GM19455 (cell line): ENCODE measurements around the gene REXO1.
"Not testable (repeated sequence)": the region's sequence is repeated elsewhere in the genome, so short reads cannot be mapped to it uniquely, and the experiment has no call there.

ENCODE experiments used
- ATAC-seq: cut with Tn5 transposase; IDR thresholded peaks from one replicate; pipeline ENCODE4 v1.9.1; 2021; ENCODE audit not compliant: unreplicated experiment

REXO1 gene

GRCh38 chr19:1813192-1814182 lies 34.8 kb downstream of the REXO1 start:
- no peak for ATAC-seq

GRCh38 chr19:1812426-1813191 lies 35.7 kb downstream of the REXO1 start:
- peak; percentile 71 for ATAC-seq

GRCh38 chr19:1811942-1812425 lies 36.3 kb downstream of the REXO1 start, which contains the start of gene ATP8B3:
ATP8B3 (minus strand) TSS chr19:1812276; CDS start chr19:1811736, 540 bp downstream.
- peak; percentile 21 for ATAC-seq

GRCh38 chr19:1811472-1811894 lies 36.8 kb downstream of the REXO1 start:
- ATAC-seq, result no peak

- no peak for ATAC-seq
Observed at GRCh38 chr19:1810439-1811160, 37.7 kb downstream of the REXO1 start.

- ATAC-seq, result no peak
Observed at GRCh38 chr19:1809678-1810077, 38.6 kb downstream of the REXO1 start.

- ATAC-seq, result no peak
Observed at GRCh38 chr19:1808395-1808731, 39.9 kb downstream of the REXO1 start.

GRCh38 chr19:1807695-1808394 lies 40.4 kb downstream of the REXO1 start:
- ATAC-seq, result no peak

GRCh38 chr19:1807030-1807694 lies 41.1 kb downstream of the REXO1 start:
- no peak for ATAC-seq

GRCh38 chr19:1806184-1807029 lies 41.9 kb downstream of the REXO1 start:
- no peak for ATAC-seq

- no peak for ATAC-seq
Observed at GRCh38 chr19:1805401-1806183, 42.7 kb downstream of the REXO1 start.

- no peak for ATAC-seq
Observed at GRCh38 chr19:1804858-1805257, 43.4 kb downstream of the REXO1 start.

- no peak for ATAC-seq
Observed at GRCh38 chr19:1799695-1800342, 48.5 kb downstream of the REXO1 start.

- not testable (repeated sequence) for ATAC-seq
Observed at GRCh38 chr19:1797313-1797712, 51.0 kb downstream of the REXO1 start.

- no peak for ATAC-seq
Observed at GRCh38 chr19:1796395-1797142, 51.7 kb downstream of the REXO1 start.

GRCh38 chr19:1794424-1795172 lies 53.7 kb downstream of the REXO1 start:
- no peak for ATAC-seq
